ENCODE data around the gene PKD1.
"Not testable (repeated sequence)": the region's sequence is repeated elsewhere in the genome, so short reads cannot be mapped to it uniquely, and the experiment has no call there.

- not testable (repeated sequence) for TF ChIP-seq FOXM1 (IDR thresholded peaks at IDR 0.05; ENCODE audit: borderline replicate concordance); FOXA1 (IDR thresholded peaks at IDR 0.05); SUZ12 (IDR thresholded peaks at IDR 0.05)
Measured at GRCh38 chr16:2111009-2111353, 24.7 kb downstream of the PKD1 start.
